DMS 273 (cell line): Measurements from ENCODE around the gene SOX1.
A peak's percentile ranks its signal among the peaks of the same experiment; 100 is the strongest.

Experiments used
- DNase-seq: peaks from one replicate; lab custom pipeline; 2025; ENCODE audit not compliant: unreplicated experiment; lab: John Stamatoyannopoulos, UW

The SOX1 gene

DNA sequence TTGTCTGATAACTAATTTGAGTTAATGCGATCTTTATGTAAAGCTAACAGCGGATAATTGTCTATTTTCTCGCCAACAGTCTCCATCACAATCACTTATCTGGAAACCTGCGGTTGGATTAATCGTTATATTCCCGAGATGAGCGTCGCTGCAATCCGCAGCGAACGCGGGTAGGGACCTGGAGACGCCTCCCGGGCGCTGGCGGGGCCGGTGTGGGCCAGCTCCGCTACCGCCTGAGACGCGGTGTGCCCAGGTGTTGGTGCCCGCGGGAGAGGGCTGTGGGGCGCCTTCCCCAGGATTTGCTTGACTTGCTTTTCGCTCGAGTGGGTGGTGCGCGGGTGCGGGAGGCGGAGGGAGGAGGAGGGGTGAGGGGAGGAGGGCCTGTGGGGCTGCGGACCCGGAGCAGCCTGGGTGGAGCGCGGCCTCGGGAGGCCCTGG lies 38.3 kb downstream of the SOX1 start:
- peak; percentile 2 for DNase-seq

DNA sequence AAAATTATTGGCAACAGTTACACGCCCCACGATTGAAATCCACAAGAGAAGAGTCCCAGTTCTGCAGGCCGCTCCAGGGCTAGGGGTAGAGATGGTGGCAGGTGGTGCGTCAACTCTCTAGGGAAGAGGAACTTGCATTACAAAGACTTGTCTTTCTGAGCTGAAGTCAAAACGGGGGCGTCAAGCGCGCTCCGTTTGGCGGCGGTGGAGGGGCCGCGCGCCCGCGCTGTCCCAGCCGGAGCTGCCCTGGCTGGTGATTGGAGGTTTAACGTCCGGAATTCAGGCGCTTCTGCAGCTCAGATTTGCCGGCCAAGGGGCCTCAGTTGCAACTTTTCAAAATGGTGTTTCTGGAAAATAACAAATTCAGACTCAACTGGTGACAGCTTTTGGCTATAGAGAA lies 38.9 kb downstream of the SOX1 start:
- peak; percentile 2 for DNase-seq

DNA sequence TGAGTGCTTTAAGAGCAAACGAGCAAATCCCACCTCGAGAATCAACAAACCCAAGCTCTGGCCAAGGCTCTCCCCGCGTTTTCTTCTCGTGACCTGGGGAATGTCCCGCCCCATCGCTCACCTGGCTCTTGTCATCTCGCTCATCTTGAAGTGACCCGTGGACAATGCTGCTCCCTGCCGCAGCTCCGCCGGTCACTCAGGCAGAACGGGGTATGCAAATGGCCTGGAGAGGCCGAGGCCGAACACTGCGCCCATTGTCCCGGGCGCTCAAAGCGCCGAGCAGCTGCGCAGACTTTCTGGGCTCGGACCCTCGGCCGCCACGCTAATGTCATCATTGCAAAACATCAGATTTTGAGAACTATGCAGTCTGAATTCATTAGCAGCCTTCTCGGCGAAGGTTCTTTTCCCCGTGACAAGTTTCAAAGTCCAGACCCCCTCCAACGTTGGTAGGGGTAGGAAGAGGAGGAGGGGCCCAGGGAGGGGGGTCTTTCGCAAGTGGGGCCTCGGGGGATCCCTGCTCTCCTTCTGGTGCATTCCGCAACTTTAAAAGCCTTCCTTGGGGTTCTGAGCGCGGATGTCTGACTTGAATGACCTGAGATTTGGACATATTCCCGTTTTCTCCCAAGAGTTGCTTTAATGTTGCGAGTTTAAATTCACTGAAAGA lies 39.7 kb downstream of the SOX1 start:
- no peak for DNase-seq

DNA sequence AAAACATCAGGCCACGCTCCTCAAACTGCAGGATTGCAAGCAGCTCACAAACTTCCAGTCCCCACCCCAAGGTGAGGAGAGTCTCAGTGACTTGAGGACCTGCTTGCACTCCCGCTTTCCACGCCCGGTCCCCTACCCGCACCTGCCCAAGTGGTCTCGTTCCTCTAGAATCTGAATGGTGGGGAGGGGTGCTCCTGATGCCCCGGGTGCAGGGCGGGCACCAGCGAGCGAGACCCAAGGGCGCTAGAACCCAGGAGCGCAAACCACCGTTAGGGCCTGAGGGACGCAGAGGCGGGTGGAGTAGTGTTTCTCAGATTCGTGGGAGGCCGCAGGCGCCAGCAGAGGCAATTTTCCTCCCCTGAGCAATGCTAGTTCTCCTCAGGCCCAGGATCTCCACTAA lies 40.3 kb downstream of the SOX1 start:
- DNase-seq: no peak

DNA sequence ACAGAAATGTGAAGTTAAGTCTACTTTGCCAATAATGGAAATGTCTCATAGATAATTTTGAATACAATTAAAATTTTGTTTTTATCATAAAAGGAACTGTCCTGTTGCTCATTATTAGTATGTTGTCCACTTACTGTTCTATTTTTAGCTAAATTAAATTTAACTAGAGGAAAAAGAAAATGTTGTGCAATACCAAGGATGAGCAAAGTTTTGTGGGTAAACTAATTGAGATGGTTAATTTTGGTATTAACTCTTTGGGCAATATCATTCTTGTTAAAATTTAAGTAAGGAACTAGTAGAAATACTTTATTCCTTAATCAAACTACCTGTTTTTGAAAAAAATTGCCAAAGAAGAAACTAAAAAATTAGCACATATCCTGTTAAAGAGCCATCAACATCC lies 43.5 kb downstream of the SOX1 start:
- no peak for DNase-seq

DNA sequence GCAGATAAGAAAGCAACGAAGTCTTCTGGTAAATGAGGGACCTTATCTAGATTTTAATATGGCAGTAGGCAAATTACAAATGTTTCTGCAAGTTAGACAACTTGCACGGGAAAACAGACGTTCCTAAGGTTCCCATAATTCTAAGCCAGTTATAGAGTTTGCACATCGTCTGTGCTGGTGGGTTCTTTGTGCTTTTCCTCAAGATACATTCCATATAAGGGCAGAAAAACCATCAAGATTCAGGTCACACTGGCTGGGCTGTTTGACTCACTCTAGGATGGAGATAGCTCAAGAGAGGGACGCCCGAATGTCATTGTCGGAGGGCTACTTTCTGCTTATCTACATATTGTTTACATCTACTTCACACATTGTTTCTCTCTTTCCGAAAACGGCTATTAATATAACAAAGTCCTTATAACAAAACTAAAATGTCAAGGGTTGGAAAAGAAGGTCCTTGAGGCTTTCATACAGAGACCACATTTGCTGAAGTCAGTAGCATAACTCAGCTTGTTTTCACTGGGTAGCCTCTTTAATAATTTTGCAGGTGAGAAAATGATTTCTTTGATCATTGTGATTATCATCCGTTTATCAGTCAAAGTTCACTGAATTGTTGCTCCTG lies 44.4 kb downstream of the SOX1 start:
- no peak for DNase-seq

DNA sequence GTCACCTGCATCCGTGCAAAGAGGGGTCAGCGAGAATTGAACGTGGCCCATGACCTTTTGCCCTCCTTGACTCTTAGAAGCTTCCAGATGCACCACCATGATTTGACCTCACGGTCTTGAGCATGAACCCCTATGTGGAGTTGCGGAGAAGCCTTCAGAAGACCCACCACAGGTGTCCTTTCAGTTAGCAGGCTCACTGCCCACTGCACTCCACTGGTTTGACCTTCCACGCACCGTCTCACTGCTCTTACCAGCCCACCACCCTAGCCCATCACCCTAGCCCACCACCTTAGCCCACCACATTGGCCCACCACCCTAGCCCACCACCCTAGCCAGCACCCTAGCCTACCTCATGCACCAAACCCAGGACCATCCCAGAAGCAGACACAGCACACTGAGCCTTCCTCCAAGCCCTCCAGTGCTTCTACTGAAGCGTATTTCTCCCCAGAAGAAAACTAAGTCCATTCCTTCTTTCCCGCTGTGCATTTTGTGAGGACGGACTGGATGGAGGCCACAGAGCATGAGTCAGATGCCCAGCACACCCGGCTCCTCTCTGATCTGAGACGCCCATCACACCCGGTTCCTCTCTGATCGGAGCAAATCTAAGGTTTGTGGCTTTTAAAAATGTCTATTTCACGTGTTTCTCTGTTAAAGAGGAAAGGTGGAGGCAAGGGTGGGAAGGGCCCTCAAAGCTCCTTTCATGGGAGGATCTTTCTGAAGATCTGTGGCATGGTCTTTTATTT lies 45.8 kb downstream of the SOX1 start:
- DNase-seq: no peak

DNA sequence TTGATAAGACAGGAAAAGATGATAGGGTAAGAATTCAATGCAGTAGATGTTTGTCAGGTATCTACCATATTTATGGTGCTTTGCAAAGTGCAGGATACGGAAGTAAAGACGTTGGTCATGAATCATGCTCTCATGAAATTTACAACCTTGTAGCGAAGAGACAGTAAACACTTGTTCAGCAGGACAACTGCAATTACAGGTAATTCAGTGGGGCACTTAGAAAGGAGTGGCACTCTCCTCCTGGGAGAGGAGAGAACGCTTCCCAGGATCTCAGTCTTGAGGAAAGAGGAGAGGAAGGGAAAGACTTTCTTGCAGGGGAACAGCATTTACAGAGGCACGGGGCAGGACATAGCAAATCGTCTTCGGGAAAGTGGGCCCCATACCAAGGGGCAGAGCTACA lies 46.4 kb downstream of the SOX1 start:
- no peak for DNase-seq

DNA sequence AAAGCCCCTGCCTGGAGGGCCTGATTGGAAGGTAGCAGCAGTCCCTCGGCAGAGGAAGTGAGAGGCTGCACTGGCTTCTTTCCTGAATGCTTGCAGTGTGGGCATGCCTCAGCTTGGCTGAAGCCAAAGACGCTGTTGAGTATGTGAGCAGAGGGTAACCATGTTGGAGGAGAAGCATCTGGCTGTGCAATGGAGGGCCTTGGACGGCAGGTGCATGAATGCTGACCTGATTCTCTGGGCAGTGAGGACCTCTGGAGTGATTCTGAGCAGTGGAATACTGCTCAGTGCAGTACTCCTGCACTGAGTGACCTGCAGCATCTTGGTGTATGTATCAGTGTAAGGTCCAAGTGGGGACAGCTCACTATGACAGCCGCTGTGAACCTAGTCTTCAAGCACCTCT lies 46.9 kb downstream of the SOX1 start:
- no peak for DNase-seq

DNA sequence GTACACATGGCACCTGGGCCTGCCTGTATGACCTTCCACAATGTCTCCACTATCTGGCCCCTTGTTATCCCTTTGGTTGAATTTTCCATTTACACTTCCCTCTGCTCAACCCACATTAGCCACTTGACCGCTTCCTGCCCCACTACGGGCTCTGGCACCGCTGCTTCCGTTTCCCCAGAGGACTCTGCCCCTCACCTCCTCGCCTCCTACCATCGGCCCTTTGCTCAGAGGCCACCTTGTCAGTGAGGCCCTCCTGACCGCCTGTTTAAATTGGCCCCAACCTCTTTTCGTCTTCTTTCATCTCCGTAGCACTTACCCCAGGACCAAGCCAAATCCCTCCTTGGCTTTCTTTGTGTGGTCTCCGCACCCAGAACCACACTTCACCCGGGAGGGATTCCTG lies 47.4 kb downstream of the SOX1 start:
- no peak for DNase-seq

DNA sequence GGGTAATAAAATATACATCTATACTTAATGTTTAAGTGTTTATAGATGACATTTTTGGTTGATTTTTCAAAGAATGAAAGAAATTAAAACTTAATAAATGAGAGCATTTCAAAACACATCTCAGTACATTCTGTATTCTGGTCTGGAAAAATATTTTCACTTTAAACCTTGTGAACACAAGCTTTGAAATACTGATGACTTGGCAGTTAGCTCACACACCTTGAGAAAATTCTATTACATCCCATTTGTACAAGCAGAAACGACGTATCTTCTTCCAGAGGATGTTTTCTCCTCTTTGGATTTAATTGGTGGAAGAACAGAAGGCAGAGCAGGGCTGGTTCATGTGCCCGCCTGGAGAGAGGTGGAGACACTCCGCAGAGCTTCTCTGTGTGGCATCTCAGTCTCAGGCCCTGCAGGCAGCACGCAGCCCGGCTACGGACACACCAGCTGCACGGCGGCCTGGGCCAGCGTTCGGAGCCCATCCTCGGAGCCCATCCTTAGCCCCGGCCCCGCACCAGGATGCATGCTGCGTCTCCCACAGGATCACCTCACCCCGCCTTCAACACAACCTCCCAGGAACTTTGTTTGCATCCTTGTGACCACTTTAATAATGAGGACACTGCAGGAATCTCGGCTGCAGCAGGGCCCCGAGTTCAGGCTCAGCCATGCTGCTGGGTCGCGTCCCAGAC lies 48.6 kb downstream of the SOX1 start:
- no peak for DNase-seq

DNA sequence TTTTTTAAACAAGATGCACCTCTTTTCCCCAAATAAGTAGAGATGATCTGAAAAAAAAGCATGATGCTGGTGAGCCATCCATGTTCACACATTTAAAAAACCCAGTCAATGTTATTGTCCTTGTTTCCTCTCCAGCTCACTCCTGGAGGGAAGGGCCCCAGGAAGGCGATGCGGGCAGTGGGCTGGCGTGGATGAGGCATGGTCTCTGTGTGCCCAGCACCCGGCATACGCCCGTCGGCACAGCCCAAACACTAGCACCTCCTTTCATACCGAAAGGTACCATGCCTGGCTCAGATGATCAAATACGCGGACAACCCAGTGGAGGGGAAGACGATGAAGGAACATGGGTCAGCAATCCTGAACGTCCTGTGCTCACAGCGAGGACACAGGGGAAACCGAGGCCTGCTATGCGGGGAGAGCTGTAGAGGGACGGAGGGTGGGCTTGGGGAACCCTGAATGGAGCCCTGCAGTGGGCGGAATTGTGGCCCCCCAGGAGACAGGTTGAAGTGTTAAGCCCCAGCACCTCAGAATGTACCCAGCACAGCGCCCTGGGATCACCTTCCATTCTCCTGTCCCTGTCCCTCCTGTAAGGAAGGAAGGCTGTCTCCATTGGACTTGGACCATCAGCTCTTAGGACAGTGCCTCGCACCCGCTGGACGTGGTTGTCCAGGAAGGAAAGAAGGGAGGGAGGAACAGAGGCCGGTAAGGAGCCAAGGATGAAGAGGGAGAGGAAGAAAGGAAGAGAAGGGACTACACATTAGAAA lies 49.4 kb downstream of the SOX1 start:
- no peak for DNase-seq

DNA sequence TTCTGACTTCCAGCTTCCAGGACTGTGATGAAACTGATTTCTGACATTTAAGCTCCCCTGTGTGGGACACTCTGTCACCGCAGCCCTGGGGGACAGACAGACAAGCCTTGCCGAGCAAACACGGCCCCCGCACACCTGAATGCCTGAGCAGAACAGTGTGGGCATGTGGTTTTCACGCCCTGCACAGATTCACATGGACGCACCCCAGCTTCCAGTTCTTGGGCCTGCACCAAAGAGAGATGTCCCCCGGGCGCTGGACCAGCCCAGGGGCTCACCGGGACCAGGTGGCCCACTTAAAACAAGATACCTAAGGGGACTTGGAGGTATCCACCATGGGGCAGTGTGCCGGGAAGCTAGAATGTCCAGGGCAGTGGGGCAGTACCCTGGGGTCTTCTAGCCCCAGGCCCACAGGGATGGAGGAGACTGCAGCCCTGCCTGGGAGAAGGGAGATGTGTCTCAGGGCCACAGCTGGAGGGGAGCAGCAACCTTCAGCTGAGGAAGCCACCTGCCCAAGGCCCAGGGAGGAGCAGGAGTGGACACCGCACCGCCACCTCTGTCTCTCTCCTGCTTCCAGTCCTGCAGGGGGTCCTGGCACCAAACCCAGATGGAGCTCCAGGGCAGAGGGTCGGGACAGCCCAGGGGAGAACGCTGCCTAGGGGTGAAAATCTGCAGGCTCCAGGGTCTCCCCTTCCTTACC lies 50.5 kb downstream of the SOX1 start:
- DNase-seq: no peak

DNA sequence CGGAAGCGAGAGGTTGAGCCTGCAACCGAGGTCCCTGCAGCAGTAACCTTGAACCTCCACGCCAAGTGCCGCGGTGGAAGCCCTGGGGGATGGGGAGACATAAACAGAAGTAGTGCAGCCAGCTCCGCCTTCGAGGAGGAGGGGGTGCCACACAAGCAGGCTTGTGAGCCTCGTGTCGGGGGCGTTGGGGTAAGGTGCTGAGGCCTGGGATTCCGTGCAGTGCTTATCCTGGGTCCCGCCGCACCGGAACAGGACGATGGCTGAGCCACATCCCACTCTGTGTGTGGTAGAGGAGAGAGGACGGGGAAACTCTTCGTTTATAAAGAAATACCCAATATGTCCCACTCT lies 51.0 kb downstream of the SOX1 start:
- DNase-seq: no peak

DNA sequence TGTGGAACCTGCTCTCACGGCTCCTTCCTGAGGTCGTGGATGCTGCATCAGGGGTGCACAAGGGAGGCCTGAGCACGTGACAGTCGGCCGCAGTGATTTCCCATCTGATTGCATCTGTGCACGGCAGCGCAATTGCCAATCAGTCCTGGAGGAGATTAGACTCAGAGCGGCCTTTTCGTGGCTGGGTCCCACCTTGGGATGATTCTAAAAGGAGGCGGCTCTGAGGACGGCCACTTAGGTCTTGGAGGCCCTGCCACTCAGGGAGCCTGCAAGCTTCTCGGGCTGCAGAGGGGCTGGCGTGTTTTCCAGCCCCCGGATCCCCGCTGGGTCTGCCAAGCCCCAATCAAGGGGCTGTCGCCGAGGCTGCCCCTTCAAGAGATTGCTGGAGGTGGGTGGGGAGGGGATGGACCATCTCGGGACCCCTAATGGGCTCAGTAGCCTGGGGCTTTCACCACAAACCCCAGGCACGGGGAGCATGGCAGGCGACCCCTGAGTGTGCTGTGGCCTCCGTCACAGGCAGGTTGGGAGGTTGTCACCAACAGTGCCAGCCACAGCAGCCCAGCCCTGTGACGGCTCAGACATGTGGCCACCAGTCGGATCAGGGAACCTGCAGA lies 51.6 kb downstream of the SOX1 start:
- DNase-seq: no peak

DNA sequence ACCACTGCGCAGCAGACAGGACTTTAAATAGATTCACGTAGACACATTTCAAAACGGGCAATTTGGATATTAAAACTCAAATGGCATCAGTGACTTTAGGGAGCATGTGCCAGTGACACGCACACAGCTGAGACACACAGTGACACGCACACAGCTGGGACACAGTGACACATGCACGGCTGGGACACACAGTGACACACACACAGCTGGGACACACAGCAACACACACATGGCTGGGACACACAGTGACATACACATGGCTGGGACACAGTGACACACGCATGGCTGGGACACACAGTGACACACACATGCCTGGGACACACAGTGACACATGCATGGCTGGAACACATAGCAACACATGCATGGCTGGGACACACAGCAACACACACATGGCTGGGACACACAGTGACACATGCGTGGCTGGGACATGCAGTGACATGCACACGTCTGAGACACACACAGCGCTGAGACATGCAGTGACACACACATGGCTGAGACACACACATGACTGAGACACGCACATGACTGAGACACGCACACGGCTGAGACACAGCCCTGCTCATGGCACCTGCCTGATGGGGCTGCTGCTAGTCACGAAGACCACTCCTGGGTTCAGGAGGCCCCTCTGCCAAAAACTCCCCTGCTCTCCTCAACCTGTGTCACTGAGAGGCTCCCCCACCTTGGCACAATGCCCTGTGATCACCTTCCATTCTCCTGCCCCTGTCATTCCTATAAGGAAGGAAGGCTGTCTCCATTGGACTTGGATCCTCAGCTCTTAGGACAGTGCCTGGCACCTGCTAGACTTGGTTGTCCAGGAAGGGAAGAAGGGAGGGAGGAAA lies 52.5 kb downstream of the SOX1 start:
- DNase-seq: no peak

DNA sequence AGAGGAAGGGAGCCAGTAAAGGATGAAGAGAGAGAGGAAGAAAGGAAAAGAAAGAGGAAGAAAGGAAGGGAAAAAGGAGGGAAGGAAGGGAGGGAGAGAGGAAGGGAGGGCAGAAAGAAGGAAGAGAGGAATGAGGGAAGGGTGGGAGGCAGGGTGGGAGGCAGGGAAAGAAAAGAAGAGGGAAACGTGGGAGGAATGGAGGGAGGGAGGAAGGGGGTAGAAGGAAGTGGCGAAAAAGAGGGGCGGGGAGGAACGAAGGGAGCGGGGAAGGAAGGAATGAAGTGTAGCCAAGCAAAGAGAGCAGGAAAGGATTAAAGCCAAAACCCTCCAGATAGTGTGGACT lies 53.1 kb downstream of the SOX1 start:
- no peak for DNase-seq
